GM12873 (cell line): ENCODE results near the gene MBD3.

Experiments used
- CTCF ChIP-seq: IDR thresholded peaks from 2 replicates; pipeline ENCODE4 v1.5.1; 2012; ENCODE audit warnings: low read depth, mild to moderate bottlenecking, moderate library complexity, low read length, control low read depth; ENCODE audit not compliant: insufficient read depth; ENCODE audit errors: missing control alignments

Gene MBD3

DNA sequence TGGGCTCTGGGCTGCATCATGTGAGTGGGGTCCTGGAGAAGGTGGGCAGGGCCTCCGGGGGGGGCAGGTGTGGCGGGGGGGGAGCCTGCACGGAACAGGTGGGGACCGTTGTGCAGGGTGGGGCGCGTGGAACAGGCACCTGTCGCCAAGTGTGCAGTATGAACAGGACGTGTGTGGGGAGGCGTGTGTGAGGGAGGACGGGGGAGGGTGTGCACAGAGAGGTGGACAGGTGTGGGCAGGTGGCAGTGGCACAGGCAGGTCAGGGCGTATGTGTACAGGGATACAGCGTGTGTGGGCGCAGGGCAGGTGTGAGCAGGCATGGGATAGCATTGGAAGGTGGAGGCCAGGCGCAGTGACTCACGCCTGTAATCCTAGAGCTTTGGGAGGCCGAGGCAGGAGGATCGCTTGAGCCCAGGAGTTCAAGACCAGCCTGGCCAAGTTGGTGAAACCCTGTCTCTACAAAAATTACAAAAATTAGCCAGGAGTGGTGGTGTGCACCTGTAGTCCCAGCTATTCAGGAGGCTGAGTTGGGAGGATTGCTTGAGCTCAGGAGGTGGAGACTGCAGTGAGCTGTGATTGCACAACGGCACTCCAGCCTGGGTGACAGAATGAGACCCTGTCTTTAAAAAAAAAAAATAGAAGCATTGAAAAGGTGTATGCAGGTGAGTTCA is 65.6 kb downstream of the MBD3 start:
- no peak for TF ChIP-seq CTCF

DNA sequence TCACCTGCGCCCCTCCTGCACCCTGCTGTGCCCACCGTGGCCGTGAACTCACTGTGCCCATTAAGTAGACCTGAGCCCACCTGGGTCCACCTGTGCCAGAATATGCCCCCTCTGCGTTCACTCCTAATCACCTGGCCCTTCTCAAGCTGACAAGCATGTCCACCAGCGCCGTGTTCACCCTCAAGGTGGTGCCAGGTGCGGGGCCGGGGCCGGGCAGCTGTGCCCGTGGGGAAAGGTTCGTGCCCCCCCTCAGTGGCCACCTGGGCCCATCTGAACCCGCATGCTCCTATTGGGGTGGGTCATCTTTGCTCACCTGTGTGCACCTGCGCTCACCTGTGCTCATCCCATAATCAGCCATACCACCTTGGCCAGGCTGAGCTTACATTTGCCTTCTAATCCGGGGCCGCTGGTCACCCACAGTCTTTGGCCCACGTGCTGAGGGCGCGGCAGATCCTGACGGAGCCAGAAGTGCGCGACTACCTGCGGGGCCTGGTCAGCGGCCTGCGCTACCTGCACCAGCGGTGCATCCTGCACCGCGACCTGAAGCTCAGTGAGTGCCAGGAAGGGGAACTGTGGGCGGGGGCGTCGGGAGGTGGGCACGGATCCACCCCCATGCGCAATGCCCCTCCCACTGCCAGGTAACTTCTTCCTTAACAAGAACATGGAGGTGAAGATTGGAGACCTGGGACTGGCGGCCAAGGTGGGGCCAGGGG is 66.4 kb downstream of the MBD3 start:
- no peak for TF ChIP-seq CTCF

- TF ChIP-seq CTCF = no peak
Observed at GRCh38 chr19:1525343-1525742, 67.3 kb downstream of the MBD3 start.

- no peak for TF ChIP-seq CTCF
Observed at GRCh38 chr19:1524972-1525325, 67.7 kb downstream of the MBD3 start.

- no peak for TF ChIP-seq CTCF
Observed at GRCh38 chr19:1524287-1524971, 68.2 kb downstream of the MBD3 start.
